Stimulated activated naive CD8-positive, alpha-beta T cell treated with anti-CD3 and anti-CD28 coated beads, Interleukin-15, Interleukin-2, amounts not matched to agents 100 ng/mL and 50 ng/mL, for 24 hours (primary cell): ENCODE data around the gene AQP2.

Source experiments
- H3K27ac Mint-ChIP-seq: one replicate; pipeline ENCODE4 v1.8.0; 2021; ENCODE audit warnings: mild to moderate bottlenecking, mixed read lengths
- H3K27me3 Mint-ChIP-seq: one replicate; pipeline ENCODE4 v1.8.0; 2021; ENCODE audit warnings: mixed read lengths
- H3K36me3 Mint-ChIP-seq: one replicate; pipeline ENCODE4 v1.8.0; 2021; ENCODE audit warnings: low read depth, mixed read lengths
- H3K4me1 Mint-ChIP-seq: one replicate; pipeline ENCODE4 v1.8.0; 2021; ENCODE audit warnings: low read depth, mixed read lengths
- H3K4me3 Mint-ChIP-seq: one replicate; pipeline ENCODE4 v1.8.0; 2021; ENCODE audit warnings: mild to moderate bottlenecking, mixed read lengths
- H3K9me3 Mint-ChIP-seq: one replicate; pipeline ENCODE4 v1.8.0; 2021; ENCODE audit warnings: mixed read lengths

The AQP2 gene

GRCh38 chr12:49954863-49955830 is 4.6 kb downstream of the AQP2 start:
- Mint-ChIP-seq H3K36me3 (no peaks in the 10 kb centered on the region), H3K27me3 (peaks cover 56% of the 10 kb centered on the region), H3K27ac (no peak overlapping the region), H3K9me3 (no peaks in the 10 kb centered on the region), H3K4me1 (no peaks in the 10 kb centered on the region), H3K4me3 (no peak overlapping the region)

- Mint-ChIP-seq H3K27ac (no peak overlapping the region), H3K36me3 (no peaks in the 10 kb centered on the region), H3K4me3 (no peak overlapping the region), H3K27me3 (peaks cover 64% of the 10 kb centered on the region), H3K9me3 (no peaks in the 10 kb centered on the region), H3K4me1 (peaks cover 7% of the 10 kb centered on the region)
These were observed 5.5 kb downstream of the AQP2 start for GRCh38 chr12:49955899-49956662.

GRCh38 chr12:49956663-49957569 is 6.4 kb downstream of the AQP2 start:
- peaks cover 64% of the 10 kb centered on the region for H3K27me3 Mint-ChIP-seq
- no peak overlapping the region for H3K4me3 Mint-ChIP-seq
- no peaks in the 10 kb centered on the region for H3K9me3 Mint-ChIP-seq
- peaks cover 7% of the 10 kb centered on the region for H3K4me1 Mint-ChIP-seq
- no peaks in the 10 kb centered on the region for H3K36me3 Mint-ChIP-seq
- no peak overlapping the region for H3K27ac Mint-ChIP-seq

- no peak overlapping the region for H3K27ac Mint-ChIP-seq
- no peaks in the 10 kb centered on the region for H3K9me3 Mint-ChIP-seq
- no peak overlapping the region for H3K4me3 Mint-ChIP-seq
These were observed 7.0 kb downstream of the AQP2 start for GRCh38 chr12:49957570-49957967.

GRCh38 chr12:49959685-49960473 is 9.3 kb downstream of the AQP2 start:
- peak overlapping the region; percentile 31 for H3K4me3 Mint-ChIP-seq
- no peak overlapping the region for H3K27ac Mint-ChIP-seq
- no peaks in the 10 kb centered on the region for H3K36me3 Mint-ChIP-seq
- peaks cover 7% of the 10 kb centered on the region for H3K4me1 Mint-ChIP-seq
- peaks cover 72% of the 10 kb centered on the region for H3K27me3 Mint-ChIP-seq
- no peaks in the 10 kb centered on the region for H3K9me3 Mint-ChIP-seq

More at GRCh38 chr12:49957570-49957967, 7.0 kb downstream of the AQP2 start:
- H3K27me3 Mint-ChIP-seq: peaks cover 66% of the 10 kb centered on the region
- H3K4me1 Mint-ChIP-seq: peaks cover 7% of the 10 kb centered on the region
- no peaks in the 10 kb centered on the region for H3K36me3 Mint-ChIP-seq

- Mint-ChIP-seq H3K36me3 (no peaks in the 10 kb centered on the region), H3K4me1 (peaks cover 7% of the 10 kb centered on the region), H3K4me3 (peak overlapping the region; percentile 31), H3K9me3 (no peaks in the 10 kb centered on the region), H3K27me3 (peaks cover 75% of the 10 kb centered on the region), H3K27ac (no peak overlapping the region)
These were observed 10.1 kb downstream of the AQP2 start for GRCh38 chr12:49960474-49961110.

- Mint-ChIP-seq H3K4me1 (peaks cover 7% of the 10 kb centered on the region), H3K9me3 (no peaks in the 10 kb centered on the region), H3K27ac (no peak within 1 kb of the TSS), H3K27me3 (peaks cover 75% of the 10 kb centered on the region), H3K36me3 (no peaks in the 10 kb centered on the region), H3K4me3 (peak within 1 kb of the TSS; percentile 31)
These were observed 10.8 kb downstream of the AQP2 start, which contains the start of gene AQP5 for GRCh38 chr12:49961111-49961922. Gene AQP5 (plus strand): TSS chr12:49961872. CDS start chr12:49962018, 146 bp downstream.

- H3K4me3 Mint-ChIP-seq: no peak overlapping the region
- no peaks in the 10 kb centered on the region for H3K36me3 Mint-ChIP-seq
- H3K27me3 Mint-ChIP-seq: peaks cover 70% of the 10 kb centered on the region
- H3K9me3 Mint-ChIP-seq: no peaks in the 10 kb centered on the region
- peaks cover 9% of the 10 kb centered on the region for H3K4me1 Mint-ChIP-seq
- no peak overlapping the region for H3K27ac Mint-ChIP-seq
These were observed 11.6 kb downstream of the AQP2 start for GRCh38 chr12:49961993-49962764.

- Mint-ChIP-seq H3K27ac (no peak overlapping the region), H3K4me3 (no peak overlapping the region)
These were observed 12.6 kb downstream of the AQP2 start for GRCh38 chr12:49962861-49963765.

GRCh38 chr12:49963976-49964815 is 13.7 kb downstream of the AQP2 start:
- Mint-ChIP-seq H3K9me3 (no peaks in the 10 kb centered on the region), H3K4me3 (no peak overlapping the region), H3K27ac (no peak overlapping the region), H3K4me1 (peaks cover 9% of the 10 kb centered on the region), H3K27me3 (peaks cover 50% of the 10 kb centered on the region), H3K36me3 (no peaks in the 10 kb centered on the region)

More at GRCh38 chr12:49962861-49963765, 12.6 kb downstream of the AQP2 start:
- Mint-ChIP-seq H3K9me3 (no peaks in the 10 kb centered on the region), H3K27me3 (peaks cover 60% of the 10 kb centered on the region), H3K36me3 (no peaks in the 10 kb centered on the region), H3K4me1 (peaks cover 9% of the 10 kb centered on the region)
